HG03457 (cell line): ENCODE measurements around the gene TNNI3K.

Source experiments
- ATAC-seq: cut with Tn5 transposase; IDR thresholded peaks from one replicate; pipeline ENCODE4 v1.9.1; 2021; ENCODE audit warnings: moderate number of reproducible peaks; ENCODE audit not compliant: unreplicated experiment

Gene TNNI3K

DNA sequence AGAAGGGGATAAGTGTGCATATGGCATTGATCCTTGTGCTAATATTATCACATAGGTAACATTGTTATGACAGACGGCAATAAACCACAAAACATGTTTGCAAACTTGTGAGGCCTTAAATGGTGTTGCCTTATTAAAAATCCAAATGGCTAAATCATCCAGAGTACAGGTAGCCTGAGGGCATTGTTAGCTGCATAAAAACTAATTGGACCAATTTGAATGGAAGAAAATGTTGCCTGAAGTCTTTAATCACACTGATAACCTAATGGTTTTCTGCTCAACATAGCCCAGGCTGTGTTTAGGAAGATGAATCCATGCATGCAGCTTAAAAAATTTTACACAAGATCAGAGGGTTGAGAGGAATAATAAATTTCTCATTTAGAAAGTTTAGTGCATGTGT lies 296.6 kb downstream of the TNNI3K start:
- ATAC-seq = no peak

DNA sequence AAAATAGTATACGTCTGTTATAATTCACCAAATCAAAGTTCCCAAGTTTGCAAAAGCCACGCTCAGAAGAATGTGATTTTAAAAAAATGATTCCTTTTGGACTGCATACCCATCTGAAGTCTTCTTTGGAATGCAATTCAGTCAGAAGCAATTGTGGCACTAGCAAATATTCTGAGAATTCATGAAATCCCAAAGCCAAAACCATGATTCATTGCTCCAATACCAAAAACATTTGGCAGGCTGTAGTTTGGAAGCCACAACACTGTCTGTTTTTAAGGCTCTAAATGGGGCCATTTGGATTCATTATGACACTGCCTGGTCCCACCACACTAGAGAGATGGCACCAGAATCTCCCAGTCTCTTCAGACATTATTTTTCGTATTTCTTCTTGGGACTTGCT lies 299.1 kb downstream of the TNNI3K start:
- no peak for ATAC-seq

DNA sequence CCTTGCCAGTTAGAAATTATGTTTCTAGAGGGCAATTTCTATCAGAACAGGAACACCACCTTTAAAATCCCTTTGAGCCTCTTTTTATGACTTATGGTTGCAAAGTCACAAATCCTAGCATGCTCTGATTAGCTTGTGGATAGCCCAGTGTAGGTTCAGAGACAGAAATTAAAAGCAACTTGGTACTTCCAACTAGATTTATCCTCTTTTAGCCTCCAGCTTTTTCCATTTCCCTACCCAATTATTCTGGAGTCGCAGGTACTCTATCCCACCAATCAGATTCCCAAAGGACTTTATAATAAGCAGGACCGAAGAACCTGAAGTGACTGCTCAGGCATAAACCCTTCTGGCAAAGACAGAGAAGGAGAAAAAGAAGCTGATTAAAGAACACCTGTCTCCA lies 310.6 kb downstream of the TNNI3K start:
- ATAC-seq = no peak

DNA sequence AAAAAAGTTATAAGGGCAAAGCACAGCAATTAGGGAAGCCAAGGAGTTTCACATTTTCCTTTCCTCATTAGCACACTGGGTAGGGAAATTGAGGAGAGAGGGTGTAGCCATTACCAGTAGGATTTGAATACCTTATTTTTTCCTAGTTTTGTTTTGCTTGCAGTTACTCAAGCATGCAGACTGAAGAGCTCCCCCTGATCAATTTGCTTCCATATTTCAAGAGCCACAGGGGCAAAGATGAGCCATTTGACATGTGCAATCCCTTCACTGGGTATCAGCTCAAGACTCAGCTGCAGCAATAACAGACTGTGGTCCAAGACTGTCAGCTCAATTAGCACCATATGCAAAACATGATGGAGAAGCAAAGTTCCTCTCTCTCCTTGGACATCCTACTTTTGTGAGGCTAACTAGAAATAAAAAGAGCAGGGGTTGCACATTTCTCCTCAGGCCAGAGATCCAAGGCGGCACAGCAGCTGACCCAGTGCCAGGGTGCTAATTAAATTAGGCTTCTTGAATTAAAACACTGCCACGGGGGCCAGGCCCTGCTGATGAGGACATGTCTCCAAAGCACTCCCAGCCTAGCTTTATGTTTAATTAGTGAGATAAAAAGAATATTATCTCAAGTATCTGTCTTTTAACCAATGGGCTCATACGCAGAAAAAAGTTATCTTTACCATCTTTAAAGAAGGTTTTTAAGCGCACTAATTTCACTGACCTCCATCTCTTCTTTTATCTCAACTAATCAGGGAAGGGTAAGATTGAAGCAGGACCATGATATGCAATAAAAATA lies 314.0 kb downstream of the TNNI3K start:
- no peak for ATAC-seq

DNA sequence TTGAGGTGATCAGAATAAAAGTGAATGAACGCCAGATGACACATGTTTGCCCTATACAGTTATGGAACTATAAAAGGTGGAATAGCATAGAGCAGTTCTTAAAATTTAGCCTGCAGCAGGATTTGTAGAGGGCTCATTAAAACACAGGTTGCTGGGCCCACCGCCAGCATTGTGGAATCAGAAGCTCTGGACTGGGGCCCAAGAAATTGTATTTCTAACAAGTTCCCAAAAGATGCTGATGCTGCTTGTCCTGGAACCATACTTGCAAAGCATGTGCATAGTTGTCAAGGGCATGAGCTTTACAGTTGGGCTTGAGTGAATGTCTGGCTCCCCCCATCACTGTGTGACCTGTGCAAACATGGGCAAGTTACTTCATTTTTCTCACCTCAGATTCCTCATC lies 314.7 kb downstream of the TNNI3K start:
- ATAC-seq = no peak

DNA sequence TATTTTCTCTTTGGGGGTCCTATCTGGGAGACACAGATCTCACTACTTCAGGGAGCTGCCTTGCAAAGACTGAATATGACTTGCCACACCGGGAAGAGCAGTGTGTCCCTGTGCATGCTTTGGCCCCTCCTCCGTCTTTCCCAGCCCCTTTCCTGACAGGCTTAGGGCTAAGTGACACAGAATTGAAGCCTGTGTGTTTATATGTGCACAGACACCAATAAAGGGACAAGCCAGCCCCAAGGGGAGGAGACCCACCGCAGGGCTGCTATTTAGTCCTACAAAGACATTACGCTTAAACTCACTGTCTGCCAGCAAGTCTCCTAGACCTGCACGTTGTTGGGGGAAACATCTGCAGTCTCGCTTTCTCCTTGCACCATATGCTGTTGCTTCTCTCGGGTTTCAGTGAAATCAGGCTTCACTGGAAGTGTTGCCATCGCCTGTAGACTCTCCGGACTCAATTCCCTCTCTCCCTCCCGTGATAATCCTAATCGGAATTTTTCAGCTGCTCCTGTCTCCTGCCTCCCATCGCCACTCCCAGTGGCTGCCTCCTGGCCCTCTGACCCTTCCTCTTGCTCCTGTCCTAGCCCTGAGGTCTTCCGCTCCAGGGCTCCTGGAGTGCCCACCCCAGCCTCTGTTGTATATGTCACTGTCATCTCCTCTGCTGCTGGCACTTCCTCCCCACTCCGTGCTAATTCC lies 335.8 kb downstream of the TNNI3K start:
- no peak for ATAC-seq

DNA sequence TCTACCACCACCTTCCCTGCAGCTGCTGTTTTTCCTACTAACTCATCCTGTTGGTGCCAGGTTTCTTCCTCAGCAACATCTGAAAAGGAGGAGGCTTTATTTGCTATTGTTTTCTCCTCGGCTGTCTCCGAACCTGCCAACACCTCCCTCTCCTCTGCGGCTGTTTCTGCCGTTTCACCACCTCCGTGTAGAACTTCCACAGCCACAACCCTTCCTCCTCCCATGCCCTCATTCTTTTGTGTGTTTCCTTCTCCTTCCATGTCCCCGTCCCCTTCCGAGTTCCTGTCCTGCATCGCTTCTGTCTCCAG lies 336.3 kb downstream of the TNNI3K start:
- ATAC-seq = no peak

DNA sequence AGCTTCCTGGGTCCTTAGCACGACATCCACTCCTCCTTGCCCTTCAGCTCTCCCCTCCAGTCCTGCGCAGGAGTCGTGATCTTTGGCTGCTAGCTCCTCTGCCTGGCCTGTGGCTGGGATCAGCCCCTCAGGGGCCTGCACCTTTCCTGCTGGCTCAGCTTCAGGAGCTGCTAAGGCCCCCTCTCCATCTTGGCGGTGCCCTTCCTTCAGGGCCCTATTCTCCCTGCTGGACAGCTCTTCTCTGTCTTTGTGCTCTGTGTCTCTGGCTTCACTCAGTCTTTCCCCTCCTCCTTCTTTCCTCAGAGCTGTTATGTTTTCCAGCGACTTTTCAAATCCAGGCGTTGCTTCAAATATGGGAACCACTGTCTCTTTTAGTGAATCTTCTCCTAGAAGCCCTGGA lies 336.7 kb downstream of the TNNI3K start:
- ATAC-seq = no peak

DNA sequence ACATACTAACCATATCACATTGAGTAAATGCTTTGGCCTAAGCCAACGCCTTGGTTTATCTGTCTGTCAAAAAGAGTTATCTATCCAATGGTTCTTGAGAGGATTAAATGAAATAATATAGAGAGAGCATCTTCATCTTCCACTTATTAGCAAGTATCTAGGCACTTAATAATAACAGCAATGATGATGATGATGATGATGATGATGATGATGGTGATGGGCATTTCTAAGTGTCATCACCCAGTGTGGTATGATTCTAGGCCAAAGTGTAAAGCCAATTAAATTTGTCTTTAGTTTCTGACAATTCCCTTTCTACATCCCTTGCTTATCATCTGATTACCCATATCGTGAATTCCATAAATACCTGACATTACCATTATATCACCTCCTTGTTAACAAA lies 342.9 kb downstream of the TNNI3K start:
- ATAC-seq = no peak

DNA sequence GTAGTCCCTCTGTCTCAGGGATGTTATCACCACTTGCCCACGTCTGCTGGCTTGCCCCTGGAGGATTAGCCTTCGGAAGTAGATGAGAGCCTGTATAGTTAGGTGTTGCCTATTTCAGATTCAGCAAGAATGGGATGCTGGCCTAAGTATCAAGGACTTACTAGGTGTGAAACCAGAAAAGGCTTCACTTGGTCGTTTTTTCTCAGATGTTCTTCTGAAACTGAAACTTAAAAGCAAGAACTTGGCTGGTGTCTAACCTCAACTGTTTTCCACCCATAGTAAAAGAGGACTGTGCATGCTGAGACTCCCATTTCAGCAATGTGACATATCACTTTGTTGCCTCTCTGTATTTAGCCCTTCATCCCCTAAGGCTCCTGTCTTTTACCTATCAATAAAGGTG lies 344.2 kb downstream of the TNNI3K start:
- ATAC-seq = peak; percentile 99

DNA sequence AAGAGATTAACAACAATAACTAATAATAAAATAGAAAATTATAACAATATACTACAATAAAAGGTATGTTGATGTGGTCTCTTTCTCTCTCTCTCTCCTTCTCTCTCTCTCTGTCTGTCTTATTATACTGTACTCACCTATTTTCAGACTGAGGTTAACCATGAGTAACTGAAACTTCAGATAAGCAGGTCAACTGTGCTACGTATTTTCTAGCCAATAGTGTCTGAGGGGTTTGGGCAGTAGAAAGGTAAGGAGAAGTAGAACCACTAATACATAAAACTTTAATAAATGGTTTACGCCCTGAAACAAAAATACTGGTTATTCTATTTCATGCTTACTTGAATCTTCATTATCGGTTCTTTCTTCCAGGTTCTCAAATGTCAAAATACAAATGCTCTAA lies 348.2 kb downstream of the TNNI3K start:
- ATAC-seq = no peak

DNA sequence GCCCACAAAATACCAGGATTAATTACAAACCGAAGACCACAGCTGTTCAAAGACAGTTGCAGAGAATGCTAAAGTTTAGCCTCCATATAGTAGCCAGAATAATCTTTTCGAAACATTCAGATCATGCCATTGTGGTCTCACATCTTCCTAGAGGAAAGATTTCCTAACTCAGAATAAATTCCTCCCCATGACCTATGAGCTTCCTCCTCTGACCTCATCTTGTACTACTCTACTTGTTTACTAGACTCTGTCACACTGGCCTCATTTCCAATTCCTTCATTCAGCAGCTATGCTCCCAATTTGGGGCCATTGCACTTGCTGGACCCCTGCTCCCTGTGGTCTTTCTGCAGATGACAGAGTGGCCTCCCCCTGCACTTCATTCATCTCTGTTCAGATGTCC lies 349.0 kb downstream of the TNNI3K start:
- no peak for ATAC-seq

DNA sequence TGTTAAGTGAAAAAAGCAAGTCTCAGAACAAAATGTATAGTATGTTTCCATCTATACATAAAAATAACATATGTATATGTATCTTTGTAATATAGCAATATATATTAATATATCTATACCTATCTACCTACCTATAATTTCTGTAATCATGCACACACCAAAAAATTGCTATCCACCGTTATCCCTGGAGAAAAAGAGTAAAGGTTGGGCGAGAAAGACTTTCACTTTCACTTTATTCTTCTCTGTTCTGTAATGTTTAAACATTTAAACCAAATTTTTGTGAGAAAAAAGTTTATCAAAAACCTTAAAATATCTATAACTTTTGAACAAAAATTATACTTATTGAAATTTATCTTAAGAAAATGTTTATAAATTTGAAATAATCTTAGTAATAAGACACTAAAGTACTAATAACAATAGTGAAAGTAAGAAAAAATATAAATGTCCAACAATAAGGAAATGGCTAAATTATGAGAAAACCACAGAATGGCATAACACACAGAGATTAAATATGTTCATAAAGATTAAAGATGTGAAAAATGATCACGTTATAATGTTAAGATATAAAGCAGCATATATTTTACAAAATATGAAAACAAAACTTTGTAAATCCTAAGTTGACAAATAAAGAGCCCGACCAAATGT lies 351.2 kb downstream of the TNNI3K start:
- no peak for ATAC-seq

DNA sequence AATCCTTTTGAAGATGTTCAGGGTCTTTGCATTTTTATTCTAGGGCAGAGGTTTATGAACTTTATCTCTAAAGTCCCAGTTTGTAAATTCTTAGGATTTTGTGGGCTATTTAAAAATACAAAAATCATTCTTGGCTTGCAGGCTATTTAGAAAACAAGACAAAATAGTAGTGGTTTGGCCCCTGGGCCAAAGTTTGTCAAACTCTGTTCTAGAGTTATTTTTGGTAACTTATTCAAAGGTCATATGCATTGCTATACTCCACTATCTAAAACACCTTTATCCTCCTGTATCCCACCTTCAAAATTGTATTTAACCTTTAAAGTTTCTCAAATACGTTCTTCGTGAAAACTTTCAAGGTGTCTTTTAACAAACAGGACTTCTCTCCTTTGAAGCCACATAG lies 352.7 kb downstream of the TNNI3K start:
- no peak for ATAC-seq

DNA sequence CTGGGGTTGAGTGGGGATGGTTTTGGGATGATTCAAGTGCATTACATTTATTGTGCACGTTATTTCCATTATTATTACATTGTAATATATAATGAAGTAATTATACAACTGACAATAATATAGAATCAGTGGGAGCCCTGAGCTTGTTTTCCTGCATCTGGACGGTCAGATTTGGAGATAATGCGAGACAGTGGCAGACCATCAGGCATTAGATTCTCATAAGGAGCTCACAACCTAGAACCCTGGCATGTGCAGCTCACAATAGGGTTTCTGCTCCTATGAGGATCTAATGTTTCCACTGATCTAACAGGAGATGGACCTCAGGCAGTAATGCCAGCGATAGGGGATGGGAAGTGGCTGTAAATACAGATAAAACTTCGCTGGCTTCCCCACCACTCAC lies 355.1 kb downstream of the TNNI3K start:
- no peak for ATAC-seq

DNA sequence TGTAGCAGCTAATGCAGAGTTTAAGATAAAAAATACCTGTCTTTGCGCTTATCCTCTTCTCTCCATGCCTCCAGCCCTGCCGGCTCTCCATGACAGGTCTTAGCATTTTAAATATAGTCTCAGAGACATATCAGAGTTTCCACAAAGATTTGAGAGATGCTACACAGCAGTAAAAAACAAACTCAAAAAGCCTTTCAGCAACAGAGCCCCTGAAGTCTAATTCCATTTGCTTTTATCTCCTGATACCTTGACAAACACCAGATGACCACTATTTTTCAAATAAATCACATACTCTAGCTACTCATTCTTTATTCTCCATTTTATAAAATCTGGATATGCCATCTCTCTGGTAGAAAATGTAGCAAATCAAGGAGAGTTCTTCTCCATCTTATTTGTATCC lies 356.8 kb downstream of the TNNI3K start:
- no peak for ATAC-seq

DNA sequence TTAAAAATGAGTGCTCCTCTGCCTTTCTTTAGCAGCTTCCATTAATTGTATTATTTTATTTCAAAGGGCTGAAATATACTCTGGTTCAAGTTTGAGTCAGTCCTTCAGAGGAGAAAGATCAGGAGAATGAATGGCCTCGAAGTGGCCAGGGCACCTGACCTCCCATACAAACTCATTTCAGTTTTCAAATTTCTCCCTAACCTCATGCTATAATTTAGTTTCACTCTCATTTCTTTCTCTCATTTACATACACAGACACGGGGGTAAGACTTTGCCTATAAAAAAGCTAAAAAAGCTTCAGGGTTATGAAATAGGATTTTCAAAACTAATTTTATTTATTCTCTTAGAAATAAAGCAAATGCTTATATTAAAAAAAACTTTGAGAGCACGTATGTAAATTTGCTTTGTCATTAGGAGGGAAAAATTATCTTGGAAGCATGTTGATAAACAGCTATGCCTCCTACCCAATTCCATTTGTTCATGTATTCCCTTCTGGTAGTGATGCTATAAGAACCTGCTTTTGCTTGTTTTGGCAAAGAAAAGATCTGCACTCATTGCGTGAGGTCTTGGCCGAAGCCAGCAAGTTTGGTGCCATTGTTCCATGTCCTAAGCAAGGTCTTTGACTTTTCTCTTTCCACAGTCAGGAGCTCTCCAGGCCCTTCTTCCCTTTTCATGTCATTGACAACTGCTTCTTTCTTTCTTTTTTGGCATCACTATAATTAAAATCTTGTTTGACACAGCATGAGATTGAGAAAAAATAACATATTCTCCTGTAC lies 357.6 kb downstream of the TNNI3K start:
- ATAC-seq = no peak
